Ishikawa (cell line): Measurements from ENCODE around the gene HOMER2.

ENCODE experiments used
- CEBPB ChIP-seq: IDR thresholded peaks from 2 replicates; pipeline ENCODE4 v1.6.1; 2012
- CREB1 ChIP-seq: IDR thresholded peaks from 2 replicates; pipeline ENCODE4 v1.6.1; 2012; ENCODE audit warnings: low read depth
- EGR1 ChIP-seq: IDR thresholded peaks from 2 replicates; pipeline ENCODE4 v1.6.1; 2012
- EP300 ChIP-seq: IDR thresholded peaks from 2 replicates; pipeline ENCODE4 v1.6.1; 2012; ENCODE audit warnings: borderline replicate concordance
- FOXM1 ChIP-seq: IDR thresholded peaks from 2 replicates; pipeline ENCODE4 v1.6.1; 2012; ENCODE audit warnings: low read depth, borderline replicate concordance
- MAX ChIP-seq: IDR thresholded peaks from 2 replicates; pipeline ENCODE4 v1.6.1; 2012
- RAD21 ChIP-seq: IDR thresholded peaks from 2 replicates; pipeline ENCODE4 v1.6.1; 2012; ENCODE audit warnings: low read depth
- REST ChIP-seq: IDR thresholded peaks from 2 replicates; pipeline ENCODE4 v1.6.1; 2012; ENCODE audit warnings: low read depth, mild to moderate bottlenecking
- TAF1 ChIP-seq: IDR thresholded peaks from 2 replicates; pipeline ENCODE4 v1.6.1; 2012; ENCODE audit warnings: low read depth, mild to moderate bottlenecking
- USF1 ChIP-seq: IDR thresholded peaks from 2 replicates; pipeline ENCODE4 v1.6.1; 2012
- YY1 ChIP-seq: IDR thresholded peaks from 2 replicates; pipeline ENCODE4 v1.6.1; 2012; ENCODE audit warnings: low read depth
- ZBTB7A ChIP-seq: IDR thresholded peaks from 2 replicates; pipeline ENCODE4 v1.6.1; 2012; ENCODE audit warnings: low read depth

GRCh38 chr15:82882273-82882928, 70.1 kb downstream of the HOMER2 start:
- TF ChIP-seq USF1 = no peak
- TF ChIP-seq FOXM1 = no peak
- TF ChIP-seq YY1 = no peak
- no peak for TF ChIP-seq REST
- TF ChIP-seq CEBPB = no peak
- TF ChIP-seq RAD21 = no peak
- TF ChIP-seq EP300 = no peak
- no peak for TF ChIP-seq CREB1
- no peak for TF ChIP-seq MAX
- no peak for TF ChIP-seq ZBTB7A
- TF ChIP-seq EGR1 = no peak
- no peak for TF ChIP-seq TAF1
